SHP77 (cell line): ENCODE results near the gene LPO.

Experiments used
- DNase-seq, 2 experiments: peaks; one replicate each; lab custom pipeline; 2025; lab: John Stamatoyannopoulos, UW

LPO gene

DNA sequence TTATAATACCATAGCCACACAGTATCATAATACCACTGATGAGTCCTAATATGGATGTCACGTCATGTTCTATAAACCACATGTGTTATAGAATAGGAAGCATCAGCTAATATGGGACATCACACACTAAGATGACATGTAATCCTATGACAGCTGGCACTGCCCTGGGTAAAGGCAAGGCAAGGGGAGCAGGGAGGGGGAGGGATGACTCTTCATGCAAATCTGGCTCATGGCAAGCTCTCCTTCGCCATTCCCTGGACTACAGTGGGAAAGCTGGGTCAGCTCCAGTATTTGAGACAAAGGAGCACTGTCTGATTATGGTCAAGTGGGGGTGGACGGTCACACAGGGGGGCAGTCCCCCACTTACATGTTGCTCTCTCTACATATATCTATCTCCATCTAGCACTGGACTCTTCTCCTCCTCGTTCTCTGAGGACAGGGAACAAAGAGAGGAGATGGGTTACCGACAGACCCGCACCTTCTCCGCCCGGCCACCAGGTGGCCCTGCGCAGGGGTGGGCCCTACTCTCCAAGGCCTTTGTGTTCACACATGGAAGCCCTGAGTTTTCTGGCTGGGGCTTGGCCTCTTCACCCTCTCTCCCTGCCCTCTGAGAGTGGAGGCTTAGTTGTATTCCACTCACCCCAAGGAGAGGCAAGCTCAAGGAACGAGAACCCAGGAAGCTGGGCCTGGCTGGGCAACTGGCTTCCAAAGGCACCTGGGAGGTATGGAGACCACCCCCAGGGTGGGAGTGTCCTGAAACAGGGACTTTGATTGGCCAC is 65.8 kb downstream of the LPO start:
- peak; percentile 8 to 36 for DNase-seq

- DNase-seq, result no peak
Observed at GRCh38 chr17:58304750-58305486, 66.5 kb downstream of the LPO start.

DNA sequence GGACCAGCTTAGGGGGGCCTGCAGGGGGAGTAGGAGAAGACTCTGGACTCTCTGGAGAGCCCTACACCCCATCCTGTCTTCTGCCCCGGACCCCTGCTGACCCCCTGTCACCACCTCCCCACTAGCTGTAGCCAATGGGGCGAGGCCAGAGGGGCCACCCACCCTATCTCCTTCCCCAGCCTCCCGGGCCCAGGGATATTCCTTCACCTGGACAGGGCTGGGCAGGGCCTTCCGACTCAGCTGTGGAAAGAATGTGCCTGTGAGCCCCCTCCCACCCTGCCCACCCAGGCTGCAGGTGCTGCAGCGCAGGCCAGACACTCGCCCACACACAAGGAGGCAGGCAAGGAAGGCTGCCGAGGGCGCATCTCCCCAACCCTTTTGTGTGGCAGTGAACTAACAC is 67.2 kb downstream of the LPO start:
- DNase-seq, result no peak

DNA sequence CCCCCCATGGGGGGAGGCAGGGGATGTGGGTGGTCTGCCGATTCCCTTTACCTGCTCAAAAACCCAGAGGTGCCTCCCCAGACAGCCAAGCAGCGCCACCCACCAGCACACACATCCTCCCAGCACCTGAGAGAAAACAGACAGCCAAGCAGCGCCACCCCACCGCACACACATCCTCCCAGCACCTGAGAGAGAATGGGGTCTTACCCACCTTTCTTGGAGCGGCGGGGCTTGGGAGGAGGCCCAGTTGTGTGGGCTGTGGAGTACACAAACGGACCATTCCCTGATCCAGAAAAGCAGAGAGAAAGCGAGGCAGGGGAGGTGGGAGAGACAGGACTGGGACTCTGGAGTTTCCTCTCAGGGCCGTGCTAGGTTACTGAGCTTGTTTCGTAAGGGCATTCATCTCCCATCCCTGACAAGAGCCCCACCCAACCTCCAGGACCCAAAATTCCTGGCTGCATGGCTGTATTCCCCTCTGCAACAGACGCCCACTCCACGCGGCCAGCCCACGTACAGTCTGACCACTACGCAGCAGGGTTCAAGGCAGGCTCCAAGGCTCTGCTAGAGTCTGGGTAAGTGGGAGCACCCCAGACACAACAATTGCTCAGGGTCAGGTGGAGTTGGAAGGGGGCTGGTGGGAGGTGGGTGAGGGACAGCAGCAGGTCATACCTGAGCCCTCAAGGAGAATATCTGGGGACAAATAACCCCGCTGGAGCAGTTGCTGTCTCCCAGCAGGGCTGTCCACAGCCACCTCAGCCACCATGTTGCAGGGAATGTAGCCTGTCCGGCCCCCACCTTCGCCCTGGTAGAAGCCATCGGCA is 68.0 kb downstream of the LPO start:
- DNase-seq, result no peak

DNA sequence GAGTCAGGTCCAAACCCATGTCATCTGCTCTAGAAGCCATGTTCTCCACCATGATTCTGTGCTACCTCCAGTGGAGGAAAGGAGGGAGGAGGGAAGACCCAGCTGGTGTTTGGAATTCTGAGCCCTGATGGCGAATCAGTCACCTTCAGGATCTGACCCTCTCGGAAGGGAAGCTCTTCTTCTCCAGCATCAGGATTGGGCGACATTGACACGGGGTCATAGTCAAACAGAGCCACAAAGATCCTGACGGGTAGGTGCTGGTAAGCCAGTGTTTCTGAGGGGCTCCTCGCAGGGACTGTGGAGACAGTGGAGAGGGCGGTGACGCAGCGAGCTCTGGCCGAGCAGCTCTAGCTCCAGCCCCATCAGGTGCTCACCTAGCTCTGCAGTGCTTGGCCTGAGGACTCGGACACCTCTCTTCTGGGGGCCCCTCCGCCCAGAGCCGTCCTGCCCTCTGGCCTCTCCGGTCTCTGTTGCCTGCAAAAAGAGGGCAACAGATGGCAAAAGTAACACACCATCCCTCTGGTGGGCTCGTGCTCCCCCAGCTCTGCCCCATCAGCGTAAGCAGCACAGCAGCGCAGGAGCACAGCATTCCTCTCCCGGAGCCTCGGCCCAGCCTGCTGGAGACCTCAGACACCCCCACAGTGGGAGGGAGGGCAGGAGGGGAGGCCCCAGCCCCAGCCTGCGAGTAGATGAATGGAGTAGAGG is 69.2 kb downstream of the LPO start:
- no peak for DNase-seq

DNA sequence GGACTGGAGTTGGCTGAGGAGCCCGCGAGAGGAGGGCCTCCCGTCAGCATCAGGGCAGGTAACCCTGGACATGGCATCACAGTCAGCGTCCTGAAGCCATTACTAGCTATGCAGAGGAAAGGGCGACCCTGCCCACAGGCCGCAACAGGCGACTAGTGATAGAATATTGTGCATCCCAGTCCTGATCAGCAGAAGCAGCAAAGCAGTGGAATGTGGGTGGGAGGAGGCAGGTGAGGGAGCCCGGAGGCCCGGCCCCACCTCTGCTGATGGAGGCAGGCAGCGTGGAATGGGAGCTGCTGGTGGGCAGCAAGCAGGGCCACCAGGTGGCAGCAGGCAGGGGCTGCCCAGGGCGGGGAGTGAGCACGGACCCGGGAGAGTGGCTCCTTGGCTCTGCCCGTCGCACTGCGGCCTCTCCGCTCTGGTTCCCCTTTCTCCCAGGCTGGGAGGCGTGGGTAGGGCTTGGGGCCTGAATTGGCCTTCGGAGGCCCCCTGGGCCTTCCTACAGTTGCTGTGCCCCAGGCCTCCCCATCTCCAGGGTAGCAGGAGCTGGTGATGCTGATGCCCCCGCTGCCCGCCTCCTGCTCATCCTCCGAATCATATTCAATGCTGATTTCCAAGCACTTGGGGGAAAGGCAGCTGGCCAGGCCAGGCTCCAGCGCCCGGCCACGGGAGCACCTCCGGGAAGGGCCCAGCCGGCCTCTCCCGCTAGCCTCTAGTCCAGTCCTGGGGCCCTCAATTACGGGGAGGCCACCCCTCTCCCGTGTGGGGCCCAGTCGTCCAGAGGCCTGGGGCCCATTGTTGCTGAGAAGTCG is 70.0 kb downstream of the LPO start:
- DNase-seq, result peak; percentile 3 to 34

- DNase-seq, result no peak
Observed at GRCh38 chr17:58308985-58309917, 70.9 kb downstream of the LPO start.

GRCh38 chr17:58309918-58310259 is 71.5 kb downstream of the LPO start:
- no peak for DNase-seq

DNA sequence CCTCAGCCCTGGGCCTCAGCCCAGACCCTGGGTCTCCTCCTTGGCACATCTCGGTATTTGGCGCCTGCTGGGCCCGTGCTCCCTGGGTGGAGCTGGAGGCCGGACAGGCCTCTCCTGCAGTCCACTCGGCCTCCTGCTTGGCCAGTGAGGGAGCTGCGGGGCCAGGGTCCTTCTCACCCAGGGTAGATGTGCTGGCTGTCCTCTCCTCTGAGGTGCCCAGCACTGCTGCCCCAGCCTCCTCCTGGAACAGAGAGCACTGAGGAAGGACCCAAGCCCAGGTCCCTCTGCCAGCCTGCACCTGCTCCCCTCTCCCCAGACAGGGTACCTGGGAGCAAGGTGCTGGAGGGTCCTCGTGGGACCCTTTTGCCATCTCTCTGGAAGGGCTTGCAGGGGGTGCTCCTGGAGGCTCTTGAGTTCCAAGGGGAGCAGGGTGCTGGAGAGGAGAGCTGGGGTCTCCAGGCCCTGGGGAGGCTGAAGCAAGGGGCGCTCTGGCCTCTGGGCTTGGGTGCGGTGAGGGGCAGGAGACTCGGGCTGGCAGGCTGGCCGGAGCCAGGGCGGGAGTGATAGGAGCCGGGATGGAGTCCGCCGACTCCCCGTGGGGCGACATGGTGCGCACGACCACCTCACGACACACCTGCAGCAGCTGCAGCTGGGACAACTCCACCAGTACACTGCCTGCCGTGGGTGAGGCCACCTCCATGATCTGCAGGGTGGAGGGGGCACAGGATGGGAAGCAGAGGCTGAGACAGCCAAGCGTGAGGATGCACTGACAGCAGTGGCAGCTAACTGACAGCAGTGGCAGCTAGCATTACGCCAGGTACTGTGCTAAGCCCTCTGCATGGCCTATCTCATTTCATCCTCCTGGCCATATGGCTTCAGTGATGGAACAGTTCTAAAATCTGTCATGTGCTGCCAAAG is 72.4 kb downstream of the LPO start:
- no peak for DNase-seq

- DNase-seq, result no peak
Observed at GRCh38 chr17:58311429-58311894, 73.1 kb downstream of the LPO start.

- no peak for DNase-seq
Observed at GRCh38 chr17:58312021-58312630, 73.7 kb downstream of the LPO start.

- DNase-seq, result no peak
Observed at GRCh38 chr17:58312829-58313228, 74.4 kb downstream of the LPO start.

- no peak for DNase-seq
Observed at GRCh38 chr17:58313815-58314705, 75.7 kb downstream of the LPO start.

DNA sequence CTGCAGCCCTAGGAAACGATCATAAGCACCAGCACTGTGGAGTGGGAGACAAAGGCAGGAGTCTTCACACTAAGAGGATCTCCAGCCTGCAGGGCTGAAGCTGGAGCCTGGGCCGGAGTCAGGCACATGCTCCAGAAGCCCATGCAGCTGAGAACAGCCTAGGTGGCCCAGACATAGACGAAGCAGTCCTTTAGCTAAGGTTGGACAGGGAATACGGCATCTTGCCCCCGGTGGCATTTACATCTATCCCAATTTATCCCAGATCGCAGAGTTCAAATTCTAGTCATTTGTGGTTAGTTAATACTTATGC is 76.3 kb downstream of the LPO start:
- no peak for DNase-seq

DNA sequence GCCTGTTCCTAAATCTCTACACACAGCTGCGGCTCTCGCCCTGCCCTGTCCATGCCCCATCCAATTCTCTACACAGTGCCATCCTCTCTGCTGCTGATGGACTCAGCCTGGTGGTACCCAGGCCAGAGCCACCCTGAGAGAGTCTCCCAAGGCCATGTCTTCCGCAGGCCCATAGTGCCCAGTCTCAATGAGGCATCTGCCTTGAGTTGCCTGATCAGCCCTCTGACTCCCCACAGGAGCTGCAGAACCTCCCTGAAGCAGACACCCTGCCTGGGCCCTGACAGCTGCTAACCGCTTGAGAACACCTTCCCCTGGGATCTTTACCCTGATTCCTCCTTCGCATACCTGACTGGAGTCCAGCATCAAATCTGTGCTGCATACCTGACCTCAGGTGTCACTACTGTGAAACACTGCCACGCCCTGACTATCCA is 76.9 kb downstream of the LPO start:
- no peak for DNase-seq

GRCh38 chr17:58315750-58316149 is 77.4 kb downstream of the LPO start:
- no peak for DNase-seq

DNA sequence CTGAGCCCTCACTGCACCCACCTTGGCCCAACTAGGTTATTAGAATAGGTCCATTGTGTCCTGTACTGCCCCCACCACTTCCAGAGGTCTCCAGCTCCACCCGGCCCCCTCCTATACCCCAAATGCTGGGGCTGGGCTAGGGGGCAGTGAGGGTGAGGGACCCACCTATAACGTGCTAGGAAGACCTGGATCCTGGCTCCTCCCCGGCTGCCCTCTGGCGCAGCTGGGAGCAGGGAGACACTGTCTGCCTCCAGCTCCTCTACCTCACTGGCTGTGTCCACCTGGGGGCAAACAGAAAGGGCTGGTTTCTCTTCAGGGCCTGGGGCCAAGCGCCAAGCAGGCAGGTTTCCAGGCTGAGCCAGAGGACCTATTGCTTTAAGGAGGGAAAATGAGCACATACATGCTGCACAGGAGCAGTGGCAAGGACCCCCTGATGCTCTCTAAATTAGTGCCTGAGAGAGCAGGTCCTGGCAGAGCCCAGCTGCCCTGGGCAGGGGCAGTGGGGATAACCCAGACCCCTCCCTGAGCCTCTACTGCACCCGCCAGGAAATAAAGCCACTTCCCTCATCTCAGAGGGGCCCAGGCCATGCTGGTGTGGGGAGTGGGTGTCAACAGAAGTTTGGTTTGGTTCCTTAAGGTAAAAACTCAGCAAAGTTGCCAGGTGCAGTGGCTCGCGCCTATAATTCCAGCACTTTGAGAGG is 78.0 kb downstream of the LPO start:
- no peak for DNase-seq
